ENCODE measurements around the gene EPHA1.

GRCh38 chr7:143351060-143351459 is 57.6 kb downstream of the EPHA1 start:
- TF ChIP-seq CTCF (IDR thresholded peaks at IDR 0.05) (no peak), POLR2A (IDR thresholded peaks at IDR 0.05) (no peak)

Data from adrenal gland (tissue), 5 donors.